ENCODE results near the gene POLE. TPM values are rescaled to one million over a fixed set of nuclear protein-coding genes. Genes with fewer than 3 reads are reported as not detected.

Gene POLE
- total and polyA plus RNA-seq, 2 experiments from 2014 or later: 6.0 to 16.2 TPM

DNA sequence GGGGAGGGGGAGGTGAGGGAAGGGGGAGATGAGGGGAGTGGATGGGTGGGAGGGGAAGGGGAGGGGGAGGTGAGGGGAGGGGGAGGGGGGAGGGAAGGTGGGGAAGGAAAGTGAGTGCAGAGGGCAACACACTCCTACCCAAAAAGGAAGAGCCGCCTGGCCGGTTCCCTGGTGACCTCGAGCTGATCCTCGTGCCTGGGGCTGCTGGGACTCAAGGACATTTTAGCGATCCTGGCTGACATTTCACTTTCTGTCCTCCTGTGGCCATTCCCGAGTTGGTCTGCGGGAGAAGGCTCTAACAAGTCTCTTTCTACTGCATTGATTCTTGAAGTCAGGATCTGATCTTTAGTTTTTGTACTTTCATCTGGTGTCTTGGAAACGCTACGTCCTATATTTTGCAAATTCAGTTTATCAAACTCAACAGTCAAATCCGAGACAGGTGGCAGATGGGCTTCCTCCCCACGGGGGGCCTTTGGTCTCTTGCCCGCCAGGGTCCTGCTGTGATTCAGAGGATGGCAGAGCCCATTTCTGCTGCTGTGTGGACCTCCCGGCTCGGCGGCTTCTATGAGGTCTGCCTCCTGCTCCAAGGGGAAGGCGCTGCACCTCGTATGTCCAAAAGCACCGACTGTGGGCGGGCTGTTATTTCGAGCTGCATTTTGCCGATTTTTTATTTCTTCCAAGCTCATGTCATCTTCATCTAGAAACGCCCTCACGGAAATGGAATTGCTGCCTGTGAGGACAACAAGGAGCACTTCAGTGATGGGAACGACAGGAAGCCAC is 42.6 kb upstream of the POLE start:
- 78 to 83% methylated on average over 24 of the region's 24 CpGs for WGBS, 2 experiments (ENCODE audit: low coverage in 1 of 2, low lambda C conversion rate in 2 of 2, missing lambda C conversion rate in 2 of 2)
- no peaks in the 10 kb centered on the region for H3K4me1 ChIP-seq (ENCODE audit: insufficient read depth)
- no peak overlapping the region for H3K4me2 ChIP-seq (ENCODE audit: unreplicated experiment)
- H3K27me3 ChIP-seq (replicated peaks; ENCODE audit: insufficient read depth): no peaks in the 10 kb centered on the region
- H2AFZ ChIP-seq: no peak overlapping the region
- H3K27ac ChIP-seq: no peak overlapping the region
- in situ Hi-C loops (cut with MboI): no loop called here
- no peaks in the 10 kb centered on the region for H3K9me2 ChIP-seq (ENCODE audit: insufficient read depth)
- H3K9ac ChIP-seq: no peak overlapping the region
- peaks cover 47% of the 10 kb centered on the region for H3F3A ChIP-seq (ENCODE audit: insufficient read depth)
- peak; percentile 55 for DNase-seq
- H3K36me3 ChIP-seq (ENCODE audit: low read depth): peaks cover 56% of the 10 kb centered on the region
- H4K20me1 ChIP-seq (ENCODE audit: insufficient read depth): no peaks in the 10 kb centered on the region
- no peak for TF ChIP-seq EZH2 (IDR thresholded peaks at IDR 0.05; ENCODE audit: insufficient read depth, poor library complexity, severe bottlenecking)
- TF ChIP-seq EZH2phosphoT487 (IDR thresholded peaks at IDR 0.05; ENCODE audit: insufficient read depth, low read depth): no peak
- no peak overlapping the region for H3K4me3 ChIP-seq
- H3K79me2 ChIP-seq (ENCODE audit: insufficient read depth): peaks cover 50% of the 10 kb centered on the region
- no peaks in the 10 kb centered on the region for H3K9me3 ChIP-seq (ENCODE audit: low read depth)

DNA sequence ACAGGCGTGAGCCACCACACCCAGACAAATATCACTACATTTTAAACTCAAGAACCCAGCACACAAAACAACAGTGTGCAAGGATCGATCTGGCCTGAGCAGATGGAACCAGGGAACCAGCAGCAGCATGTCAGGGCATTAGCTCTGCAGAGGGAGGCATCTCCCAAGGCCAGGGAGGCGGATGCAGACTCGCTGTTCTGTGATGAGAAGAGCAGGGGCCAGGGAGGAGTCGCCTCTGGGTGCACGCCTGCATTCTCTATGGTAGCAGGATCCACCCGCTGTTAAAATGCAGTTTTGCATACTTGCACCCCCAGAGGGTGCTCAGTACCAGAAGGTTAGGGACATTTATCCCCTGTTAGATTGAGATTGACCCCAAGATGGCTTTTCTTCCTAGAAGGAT is 41.4 kb upstream of the POLE start:
- no peaks in the 10 kb centered on the region for H4K20me1 ChIP-seq (ENCODE audit: insufficient read depth)
- WGBS, 2 experiments (ENCODE audit: low coverage in 1 of 2, low lambda C conversion rate in 2 of 2, missing lambda C conversion rate in 2 of 2): 91 to 92% methylated on average over 7 of the region's 7 CpGs

DNA sequence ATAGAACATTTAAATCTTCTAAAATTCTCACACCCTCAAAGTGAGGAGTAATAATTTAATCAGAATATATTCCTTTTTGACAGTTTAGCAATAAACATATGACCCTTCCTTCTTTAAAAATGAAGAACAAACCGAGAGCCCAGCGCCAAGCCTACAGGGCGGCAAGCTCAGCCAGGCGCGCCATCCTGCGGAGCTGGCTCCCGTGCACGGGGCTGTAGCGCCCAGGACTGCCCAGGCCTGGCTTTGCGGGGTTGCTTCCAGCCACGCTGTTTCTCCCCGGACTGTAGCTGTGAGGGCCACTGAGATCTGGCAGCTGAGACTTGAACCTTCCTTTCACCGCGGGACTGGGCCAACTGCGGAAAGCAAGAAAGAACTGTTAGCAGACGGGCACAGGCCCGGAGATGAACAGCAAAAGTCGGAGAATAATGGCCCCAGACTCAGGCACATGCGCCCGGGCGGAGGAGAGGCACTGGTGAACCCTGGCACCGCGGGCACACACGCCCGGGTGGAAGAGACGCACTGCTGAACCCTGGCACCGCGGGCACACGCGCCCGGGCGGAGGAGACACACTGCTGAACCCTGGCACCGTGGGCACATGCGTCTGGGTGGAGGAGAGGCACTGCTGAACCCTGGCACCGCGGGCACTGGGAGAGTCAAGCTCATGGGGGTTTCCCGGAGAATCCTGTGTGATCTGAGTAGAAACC is 40.1 kb upstream of the POLE start:
- H3K9ac ChIP-seq: no peak overlapping the region
- H3K27ac ChIP-seq: no peak overlapping the region
- no peak overlapping the region for H3K4me2 ChIP-seq (ENCODE audit: unreplicated experiment)
- 93 to 97% methylated on average over 28 to 37 of the region's 37 CpGs for WGBS, 2 experiments (ENCODE audit: low coverage in 1 of 2, low lambda C conversion rate in 2 of 2, missing lambda C conversion rate in 2 of 2)
- H3K9me3 ChIP-seq (ENCODE audit: low read depth): no peaks in the 10 kb centered on the region
- in situ Hi-C loops (cut with MboI): no loop called here
- peaks cover 64% of the 10 kb centered on the region for H3K36me3 ChIP-seq (ENCODE audit: low read depth)
- no peak for DNase-seq
- no peaks in the 10 kb centered on the region for H3K27me3 ChIP-seq (replicated peaks; ENCODE audit: insufficient read depth)
- H3K79me2 ChIP-seq (ENCODE audit: insufficient read depth): peaks cover 59% of the 10 kb centered on the region
- no peaks in the 10 kb centered on the region for H3K4me1 ChIP-seq (ENCODE audit: insufficient read depth)
- H3F3A ChIP-seq (ENCODE audit: insufficient read depth): peaks cover 50% of the 10 kb centered on the region
- H3K9me2 ChIP-seq (ENCODE audit: insufficient read depth): no peaks in the 10 kb centered on the region
- H2AFZ ChIP-seq: no peak overlapping the region
- H4K20me1 ChIP-seq (ENCODE audit: insufficient read depth): no peaks in the 10 kb centered on the region
- H3K4me3 ChIP-seq: no peak overlapping the region
- TF ChIP-seq EZH2phosphoT487 (IDR thresholded peaks at IDR 0.05; ENCODE audit: insufficient read depth, low read depth) (no peak), EZH2 (IDR thresholded peaks at IDR 0.05; ENCODE audit: insufficient read depth, poor library complexity, severe bottlenecking) (no peak)

More for the DNA sequence above, 41.4 kb upstream of the POLE start:
- no peak overlapping the region for H3K4me3 ChIP-seq
- TF ChIP-seq EZH2 (IDR thresholded peaks at IDR 0.05; ENCODE audit: insufficient read depth, poor library complexity, severe bottlenecking) (no peak), EZH2phosphoT487 (IDR thresholded peaks at IDR 0.05; ENCODE audit: insufficient read depth, low read depth) (no peak)
- H3K4me1 ChIP-seq (ENCODE audit: insufficient read depth): no peaks in the 10 kb centered on the region
- no peak overlapping the region for H3K9ac ChIP-seq
- DNase-seq: no peak
- in situ Hi-C loops (cut with MboI): no loop called here
- H3K4me2 ChIP-seq (ENCODE audit: unreplicated experiment): no peak overlapping the region
- peaks cover 40% of the 10 kb centered on the region for H3F3A ChIP-seq (ENCODE audit: insufficient read depth)
- no peak overlapping the region for H2AFZ ChIP-seq
- H3K27me3 ChIP-seq (replicated peaks; ENCODE audit: insufficient read depth): no peaks in the 10 kb centered on the region
- peaks cover 52% of the 10 kb centered on the region for H3K36me3 ChIP-seq (ENCODE audit: low read depth)
- no peaks in the 10 kb centered on the region for H3K9me3 ChIP-seq (ENCODE audit: low read depth)
- no peak overlapping the region for H3K27ac ChIP-seq
- no peaks in the 10 kb centered on the region for H3K9me2 ChIP-seq (ENCODE audit: insufficient read depth)
- H3K79me2 ChIP-seq (ENCODE audit: insufficient read depth): peaks cover 51% of the 10 kb centered on the region

DNA sequence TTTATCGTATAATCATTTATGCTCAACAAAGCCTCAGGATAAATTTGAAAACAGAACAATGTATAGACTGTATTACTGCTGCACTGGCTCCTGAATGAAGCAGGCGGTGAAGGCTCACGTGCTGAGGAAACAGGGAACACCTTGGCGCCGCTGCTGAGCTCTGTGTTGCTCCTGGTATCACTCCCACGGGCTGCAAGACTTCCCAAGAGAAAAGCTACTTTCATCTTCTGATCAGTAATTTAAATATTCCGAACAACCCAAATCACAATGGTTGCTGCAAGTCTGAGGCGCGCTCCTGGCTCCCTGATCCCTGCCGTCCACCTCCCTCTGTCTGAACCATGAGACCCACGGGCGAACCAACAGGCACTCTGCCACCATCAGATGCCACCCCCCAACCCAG is 39.2 kb upstream of the POLE start:
- H3K9ac ChIP-seq: no peak overlapping the region
- no peak for DNase-seq
- no peaks in the 10 kb centered on the region for H3K9me2 ChIP-seq (ENCODE audit: insufficient read depth)
- peaks cover 68% of the 10 kb centered on the region for H3K79me2 ChIP-seq (ENCODE audit: insufficient read depth)
- H3K4me3 ChIP-seq: no peak overlapping the region
- H3K27me3 ChIP-seq (replicated peaks; ENCODE audit: insufficient read depth): no peaks in the 10 kb centered on the region
- H3F3A ChIP-seq (ENCODE audit: insufficient read depth): peaks cover 51% of the 10 kb centered on the region
- H2AFZ ChIP-seq: no peak overlapping the region
- H3K27ac ChIP-seq: no peak overlapping the region
- peaks cover 65% of the 10 kb centered on the region for H3K36me3 ChIP-seq (ENCODE audit: low read depth)
- H3K9me3 ChIP-seq (ENCODE audit: low read depth): no peaks in the 10 kb centered on the region
- 87 to 91% methylated on average over 12 of the region's 12 CpGs for WGBS, 2 experiments (ENCODE audit: low coverage in 1 of 2, low lambda C conversion rate in 2 of 2, missing lambda C conversion rate in 2 of 2)
- H4K20me1 ChIP-seq (ENCODE audit: insufficient read depth): no peaks in the 10 kb centered on the region
- H3K4me1 ChIP-seq (ENCODE audit: insufficient read depth): no peaks in the 10 kb centered on the region
- no peak for TF ChIP-seq EZH2phosphoT487 (IDR thresholded peaks at IDR 0.05; ENCODE audit: insufficient read depth, low read depth)
- TF ChIP-seq EZH2 (IDR thresholded peaks at IDR 0.05; ENCODE audit: insufficient read depth, poor library complexity, severe bottlenecking): no peak
- H3K4me2 ChIP-seq (ENCODE audit: unreplicated experiment): no peak overlapping the region
- in situ Hi-C loops (cut with MboI): no loop called here
